ENCODE measurements around the gene GALNS.
"Not testable (repeated sequence)": the region's sequence is repeated elsewhere in the genome, so short reads cannot be mapped to it uniquely, and the experiment has no call there.

Gene GALNS

GRCh38 chr16:88834670-88835069, 22.1 kb downstream of the GALNS start:
- DNase-seq: no peak

GRCh38 chr16:88833086-88833485, 23.7 kb downstream of the GALNS start:
- DNase-seq: no peak

GRCh38 chr16:88831838-88832237, 24.9 kb downstream of the GALNS start:
- DNase-seq: no peak

- DNase-seq: no peak
Measured at GRCh38 chr16:88830783-88831182, 26.0 kb downstream of the GALNS start.

- no peak for DNase-seq
Measured at GRCh38 chr16:88830258-88830657, 26.5 kb downstream of the GALNS start.

- DNase-seq: no peak
Measured at GRCh38 chr16:88828711-88829110, 28.0 kb downstream of the GALNS start.

GRCh38 chr16:88827727-88828126, 29.0 kb downstream of the GALNS start:
- DNase-seq: no peak

GRCh38 chr16:88826070-88826840, 30.5 kb downstream of the GALNS start:
- DNase-seq: no peak

- DNase-seq: no peak
Measured at GRCh38 chr16:88825146-88825545, 31.6 kb downstream of the GALNS start.

GRCh38 chr16:88824256-88825077, 32.3 kb downstream of the GALNS start:
- no peak for DNase-seq

- DNase-seq: not testable (repeated sequence)
Measured at GRCh38 chr16:88823646-88824045, 33.1 kb downstream of the GALNS start.

GRCh38 chr16:88822281-88823040, 34.3 kb downstream of the GALNS start:
- DNase-seq: no peak

GRCh38 chr16:88821168-88821850, 35.4 kb downstream of the GALNS start:
- no peak for DNase-seq

GRCh38 chr16:88820385-88821025, 36.2 kb downstream of the GALNS start:
- no peak for DNase-seq

- no peak for DNase-seq
Measured at GRCh38 chr16:88819126-88819525, 37.6 kb downstream of the GALNS start.

GRCh38 chr16:88818575-88818874, 38.2 kb downstream of the GALNS start:
- no peak for DNase-seq

- DNase-seq: no peak
Measured at GRCh38 chr16:88817785-88818574, 38.8 kb downstream of the GALNS start.

GRCh38 chr16:88816736-88817535, 39.8 kb downstream of the GALNS start:
- DNase-seq: no peak

GRCh38 chr16:88815901-88816589, 40.7 kb downstream of the GALNS start:
- DNase-seq: peak; percentile 63

- no peak for DNase-seq
Measured at GRCh38 chr16:88815227-88815626, 41.5 kb downstream of the GALNS start.
